DOHH2 (cell line): ENCODE results near the gene TRIM27.

ENCODE experiments used
- CTCF ChIP-seq: fragments of 200-600 bp; sonication (generic); IDR thresholded peaks from one replicate; pipeline ENCODE4 v1.5.1; 2014; ENCODE audit warnings: antibody characterized with exemption, mild to moderate bottlenecking, low read depth, low read length; ENCODE audit not compliant: poor library complexity, severe bottlenecking
- EZH2phosphoT487 ChIP-seq: fragments of 200-600 bp; sonication (generic); IDR thresholded peaks from 2 replicates; pipeline ENCODE4 v1.6.1; 2017; ENCODE audit warnings: borderline replicate concordance, mild to moderate bottlenecking, antibody characterized with exemption, low read length, moderate library complexity, mixed read lengths

DNA sequence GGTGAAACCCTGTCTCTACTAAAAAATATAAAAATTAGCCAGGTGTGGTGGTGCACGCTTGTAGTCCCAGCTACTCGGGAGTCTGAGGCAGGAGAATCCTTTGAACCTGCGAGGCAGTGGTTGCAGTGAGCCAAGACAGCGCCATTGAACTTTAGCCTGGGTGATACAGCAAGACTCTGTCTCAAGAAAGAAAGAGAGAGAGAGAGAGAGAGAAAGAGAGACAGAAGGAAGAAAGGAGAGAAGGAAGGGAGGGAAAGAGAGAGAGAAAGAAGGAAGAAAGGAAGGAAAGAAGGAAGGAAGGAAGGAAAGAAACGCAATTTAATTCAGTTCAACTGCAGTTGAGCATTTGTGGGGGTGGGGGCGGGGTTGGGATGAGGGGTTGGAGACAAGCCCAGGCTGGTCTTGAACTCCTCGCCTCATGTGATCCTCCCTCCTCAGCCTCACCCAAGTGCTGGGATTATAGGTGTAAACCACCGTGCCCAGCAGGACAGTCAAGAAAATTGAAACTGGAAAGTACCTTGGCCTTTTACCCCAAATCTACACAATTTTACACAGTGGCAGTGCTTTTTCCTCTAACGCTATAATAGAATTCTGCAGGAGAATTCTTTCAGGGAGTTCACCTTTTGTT, 30.5 kb downstream of the TRIM27 start:
- no peak for TF ChIP-seq CTCF
- TF ChIP-seq EZH2phosphoT487 = no peak
